Ishikawa (cell line): Measurements from ENCODE around the gene DEFB113.

Experiments
- CREB1 ChIP-seq: IDR thresholded peaks from 2 replicates; pipeline ENCODE4 v1.6.1; 2012; ENCODE audit warnings: low read depth
- EGR1 ChIP-seq: IDR thresholded peaks from 2 replicates; pipeline ENCODE4 v1.6.1; 2012
- EP300 ChIP-seq: IDR thresholded peaks from 2 replicates; pipeline ENCODE4 v1.6.1; 2012; ENCODE audit warnings: borderline replicate concordance
- MAX ChIP-seq: IDR thresholded peaks from 2 replicates; pipeline ENCODE4 v1.6.1; 2012
- RAD21 ChIP-seq: IDR thresholded peaks from 2 replicates; pipeline ENCODE4 v1.6.1; 2012; ENCODE audit warnings: low read depth

GRCh38 chr6:49979584-49979983 is 10.2 kb upstream of the DEFB113 start:
- TF ChIP-seq EP300 (no peak), EGR1 (no peak), CREB1 (no peak), RAD21 (no peak), MAX (no peak)
